Cortex of kidney (tissue), 1 donor: ENCODE results near the gene MLPH.

Experiments used
- DNase-seq: peaks from one replicate; lab custom pipeline; 2025; lab: John Stamatoyannopoulos, UW

Gene MLPH

GRCh38 chr2:237603049-237603717 is 116.1 kb downstream of the MLPH start:
- no peak for DNase-seq

GRCh38 chr2:237603718-237604362 is 116.8 kb downstream of the MLPH start:
- DNase-seq: no peak

- no peak for DNase-seq
These were observed 117.3 kb downstream of the MLPH start for GRCh38 chr2:237604391-237604790.
